Raji (cell line): ENCODE results near the gene CGNL1.

Experiments
- POLR2A ChIP-seq: IDR thresholded peaks from 2 replicates; pipeline ENCODE4 v1.6.1; 2011; ENCODE audit warnings: low read depth, low read length, control low read depth; ENCODE audit not compliant: insufficient read depth

Gene CGNL1

GRCh38 chr15:57503051-57503702 lies 126.9 kb downstream of the CGNL1 start:
- no peak for TF ChIP-seq POLR2A

GRCh38 chr15:57503911-57504598 lies 127.8 kb downstream of the CGNL1 start:
- TF ChIP-seq POLR2A: no peak

DNA sequence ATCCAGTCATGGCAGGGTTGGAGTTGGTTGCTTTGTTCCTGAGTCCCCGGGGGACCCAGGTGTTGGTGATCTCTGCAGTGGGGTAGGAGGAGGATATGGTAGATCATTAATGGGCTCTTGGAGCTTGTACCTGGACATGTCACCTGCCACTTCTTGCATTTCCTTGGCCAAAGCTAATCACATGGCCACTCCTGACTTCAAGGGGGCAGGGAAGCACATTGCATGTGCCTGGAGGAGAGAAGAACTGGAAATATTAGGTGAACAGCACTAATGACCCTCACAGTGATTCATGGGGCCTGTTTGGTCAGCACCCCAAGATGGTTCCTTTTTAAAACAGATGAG lies 128.3 kb downstream of the CGNL1 start:
- no peak for TF ChIP-seq POLR2A

DNA sequence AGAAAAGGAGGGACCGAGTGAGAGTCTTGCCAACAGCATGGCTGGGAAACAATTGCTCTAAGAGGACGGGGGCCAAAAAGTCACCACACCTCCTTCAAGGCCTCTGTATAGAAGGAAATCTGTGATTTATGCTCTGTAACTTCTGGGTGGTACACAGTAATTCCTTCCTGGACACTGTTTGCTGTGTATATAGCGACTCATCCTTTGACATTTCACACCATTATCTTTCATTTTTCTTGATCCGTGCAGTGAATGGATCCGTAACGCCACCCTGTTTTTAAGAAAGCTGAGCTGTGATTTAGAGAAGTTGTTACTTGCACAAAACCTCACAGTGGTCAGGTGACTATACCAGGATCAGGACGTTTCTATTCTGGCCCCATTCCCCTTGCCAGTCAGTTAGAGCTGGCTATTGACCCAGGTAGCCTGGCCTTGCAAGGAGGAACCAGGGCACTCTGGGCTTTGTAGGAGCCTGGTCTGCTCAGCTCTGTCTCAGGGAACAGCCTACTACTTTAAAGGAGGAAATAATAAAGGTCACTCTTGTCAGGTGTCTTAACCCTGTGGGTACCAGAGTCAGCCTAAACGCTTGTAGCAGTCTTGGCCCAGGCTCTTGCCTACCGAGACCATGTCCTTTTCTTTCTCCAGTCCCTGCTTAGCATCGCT lies 128.9 kb downstream of the CGNL1 start:
- TF ChIP-seq POLR2A: no peak

DNA sequence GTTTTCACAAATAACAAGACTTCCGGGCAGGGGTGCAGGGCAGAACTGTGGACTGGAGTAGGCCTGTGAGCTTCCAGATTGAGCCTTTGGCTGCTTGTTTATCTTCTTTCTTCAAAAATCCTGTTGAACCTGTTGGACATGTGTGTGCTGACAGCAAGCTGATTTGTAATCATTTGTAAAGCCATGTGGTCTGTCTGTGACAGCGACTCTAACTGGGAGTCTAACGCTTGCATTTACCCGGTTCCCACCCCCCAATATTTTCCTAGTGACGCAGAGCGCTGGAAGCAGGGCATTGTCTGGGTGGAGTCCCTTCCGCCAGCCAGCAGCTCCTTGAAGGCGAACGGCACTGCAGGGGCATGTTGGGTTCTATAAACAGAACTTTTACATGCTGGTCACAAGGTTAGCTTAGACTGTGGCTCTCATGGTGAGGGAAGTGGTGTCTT lies 129.7 kb downstream of the CGNL1 start:
- TF ChIP-seq POLR2A: no peak

GRCh38 chr15:57506422-57506821 lies 130.1 kb downstream of the CGNL1 start:
- no peak for TF ChIP-seq POLR2A

DNA sequence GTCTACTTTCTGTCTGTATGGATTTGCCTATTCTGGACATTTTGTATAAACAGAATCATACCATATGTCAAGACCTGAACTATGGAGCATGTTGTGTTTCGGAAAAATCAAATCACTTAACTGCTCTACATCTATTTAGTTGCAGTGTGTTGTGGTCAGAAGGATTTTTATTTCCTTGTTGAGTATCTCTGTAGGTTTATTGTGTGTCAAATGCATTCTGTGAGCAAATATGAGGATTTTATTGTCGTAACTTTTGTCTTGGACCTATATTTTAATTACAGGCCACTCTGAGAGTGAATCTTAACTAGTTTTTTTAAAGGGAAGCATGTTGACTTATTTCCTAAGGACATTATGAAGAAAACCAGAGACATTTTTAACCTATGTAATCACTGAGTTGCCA lies 130.8 kb downstream of the CGNL1 start:
- TF ChIP-seq POLR2A: no peak

DNA sequence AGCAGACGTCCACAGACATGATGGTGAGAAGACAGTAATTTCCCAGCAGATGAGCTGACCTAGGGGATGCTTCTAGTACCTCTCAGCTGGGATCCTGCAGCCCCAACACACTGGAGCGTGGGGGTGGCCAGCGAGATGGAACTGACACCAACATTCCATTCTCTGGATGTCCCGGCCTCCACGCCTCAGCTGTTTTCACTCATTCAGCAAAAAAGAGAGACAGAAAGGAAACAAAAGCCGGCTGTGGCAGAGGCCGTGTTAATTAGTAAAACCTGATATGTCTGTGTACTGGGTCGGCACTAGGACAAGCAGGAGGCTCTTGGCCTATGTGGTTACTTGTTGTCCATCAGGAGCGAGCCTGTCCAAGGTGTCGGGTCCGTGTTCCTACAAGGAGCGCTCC lies 132.8 kb downstream of the CGNL1 start:
- TF ChIP-seq POLR2A: no peak

- TF ChIP-seq POLR2A: no peak
Measured at GRCh38 chr15:57509965-57510364, 133.7 kb downstream of the CGNL1 start.

- no peak for TF ChIP-seq POLR2A
Measured at GRCh38 chr15:57510647-57511046, 134.3 kb downstream of the CGNL1 start.

GRCh38 chr15:57516327-57517029 lies 140.2 kb downstream of the CGNL1 start:
- no peak for TF ChIP-seq POLR2A

- no peak for TF ChIP-seq POLR2A
Measured at GRCh38 chr15:57517030-57517671, 140.8 kb downstream of the CGNL1 start.

DNA sequence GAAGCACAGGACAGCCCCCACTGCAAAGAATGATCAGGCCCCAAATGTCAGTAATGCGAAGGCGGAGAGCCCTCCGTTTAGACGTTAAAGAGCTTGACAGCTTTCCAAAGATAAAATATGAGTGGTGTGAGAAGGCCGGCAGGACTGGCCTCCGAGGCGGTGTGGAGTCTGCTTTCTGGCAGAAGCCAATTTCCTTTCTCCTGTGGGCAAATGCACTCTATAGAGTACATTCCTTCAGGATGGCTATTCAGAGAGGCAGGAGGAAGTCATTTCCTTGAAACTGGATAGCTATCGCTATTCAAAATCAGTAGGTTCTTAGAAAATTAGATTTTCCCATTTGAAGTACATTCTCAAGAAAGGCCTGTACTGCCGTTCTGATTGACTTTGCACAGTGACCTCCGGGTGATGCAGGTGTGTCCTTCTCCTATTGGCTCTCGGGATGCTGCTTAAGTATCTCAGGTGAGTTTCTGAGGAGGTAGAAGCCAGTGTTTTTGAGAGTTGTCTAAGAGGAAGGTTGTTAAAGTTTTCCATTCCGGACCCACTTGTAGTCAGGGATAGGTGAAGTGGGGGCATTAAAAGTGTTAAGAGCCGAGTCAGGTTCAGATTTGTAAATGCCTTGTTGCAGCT lies 142.6 kb downstream of the CGNL1 start:
- no peak for TF ChIP-seq POLR2A

DNA sequence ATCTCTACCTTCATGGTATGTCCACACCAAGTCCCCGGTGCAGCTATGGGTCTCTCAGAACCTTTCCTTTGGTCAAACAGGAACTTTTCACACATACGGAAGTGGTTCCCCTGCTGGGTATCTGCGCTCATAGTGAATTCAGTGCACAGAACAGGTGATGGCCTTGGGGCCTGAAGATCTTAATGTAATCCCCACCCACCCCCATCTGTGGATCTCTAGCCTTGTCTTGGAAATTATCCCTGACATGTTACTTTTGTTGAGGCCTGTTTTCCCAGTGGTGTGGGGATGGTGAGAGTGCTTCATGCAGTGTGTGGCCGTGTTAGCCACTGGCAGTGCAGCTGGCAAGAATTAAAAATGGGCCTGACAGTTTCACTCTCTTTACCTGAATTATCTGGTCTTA lies 143.5 kb downstream of the CGNL1 start:
- TF ChIP-seq POLR2A: no peak

DNA sequence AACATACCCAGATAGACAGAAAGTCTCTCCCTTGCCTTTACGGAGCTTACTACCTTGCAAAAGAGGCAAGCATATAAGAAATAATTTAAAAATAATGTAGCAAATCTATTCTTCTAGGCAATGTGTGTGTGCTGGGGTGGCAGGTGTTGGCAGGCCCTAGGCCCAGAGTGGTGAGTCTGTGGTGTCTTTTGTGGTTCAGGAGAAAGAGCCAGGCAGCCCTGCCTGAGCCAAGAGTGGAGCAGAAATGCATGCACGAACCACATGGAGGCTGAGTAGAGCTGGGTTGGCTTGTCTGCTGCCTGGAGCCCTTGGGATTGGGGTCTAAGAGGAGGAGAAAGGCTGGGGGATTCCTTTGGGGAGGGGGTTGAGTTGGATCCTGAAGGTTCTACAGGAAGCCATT lies 145.2 kb downstream of the CGNL1 start:
- TF ChIP-seq POLR2A: no peak
